Activated CD4-positive, alpha-beta T cell treated with anti-CD3 and anti-CD28 coated beads for 36 hours (primary cell): ENCODE data around the gene INSIG1. TPM values are rescaled to one million over a fixed set of nuclear protein-coding genes. Genes with fewer than 3 reads are reported as not detected.

Source experiments
- ATAC-seq: fragments of 200-7000 bp; cut with Tn5 transposase; one replicate; pipeline ENCODE4 v1.10.0; 2021; ENCODE audit warnings: mild to moderate bottlenecking, moderate library complexity
- CTCF ChIA-PET: fragments of 350-600 bp; sonication (Branson Sonifier 250); formaldehyde crosslinking; loops from one replicate; lab custom pipeline; 2021; ENCODE audit warnings: antibody characterized with exemption; lab: Charles Lee
- POLR2A ChIA-PET: fragments of 350-600 bp; sonication (Branson Sonifier 250); formaldehyde crosslinking; loops from one replicate; lab custom pipeline; 2021; ENCODE audit warnings: antibody characterized with exemption, inconsistent platforms; lab: Charles Lee
- DNase-seq: peaks from one replicate; pipeline ENCODE4 v3.0.0-alpha.2; 2020
- H3K27ac Mint-ChIP-seq: one replicate; pipeline ENCODE4 v1.8.0; 2021; ENCODE audit warnings: mixed read lengths
- H3K27me3 Mint-ChIP-seq: one replicate; pipeline ENCODE4 v1.8.0; 2021; ENCODE audit warnings: mixed read lengths
- H3K36me3 Mint-ChIP-seq: one replicate; pipeline ENCODE4 v1.8.0; 2021; ENCODE audit warnings: low read depth, mixed read lengths
- H3K4me1 Mint-ChIP-seq: one replicate; pipeline ENCODE4 v1.8.0; 2021; ENCODE audit warnings: mixed read lengths
- H3K4me3 Mint-ChIP-seq: one replicate; pipeline ENCODE4 v1.8.0; 2021; ENCODE audit warnings: mild to moderate bottlenecking, moderate library complexity, mixed read lengths
- H3K9me3 Mint-ChIP-seq: one replicate; pipeline ENCODE4 v1.8.0; 2021; ENCODE audit warnings: low read depth, mixed read lengths
- intact Hi-C, 2 experiments: fragments of 100-400 bp; cut with DNase I in 1 of 2; cut with micrococcal nuclease in 1 of 2; formaldehyde crosslinking; loops; one replicate each; pipeline versions ENCODE4 v1.14.2 to v1.15.1; 2022 to 2024; cut with DNase I, micrococcal nuclease
- total RNA-seq, 2 experiments: library from RNA; stranded (reverse); gene quantifications; one replicate each; pipeline ENCODE4 v1.2.3, GENCODE V29; 2021

Gene INSIG1
- total RNA-seq, 2 experiments from 2014 or later, result 100 to 110 TPM

DNA sequence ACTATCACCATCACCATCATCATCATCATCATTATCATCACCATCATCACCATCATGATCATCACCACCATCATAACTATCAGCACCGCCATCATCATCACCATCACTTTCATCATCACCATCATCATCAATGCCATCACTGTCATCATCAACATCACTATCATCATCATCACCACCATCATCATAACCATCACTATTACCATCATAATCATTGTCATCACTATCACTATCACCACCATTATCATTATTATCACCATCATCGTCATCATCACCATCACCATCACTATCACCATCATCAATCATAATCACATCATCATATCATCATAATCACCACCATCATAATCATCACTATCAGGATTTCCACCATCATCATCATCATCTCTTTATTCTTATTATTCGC, 20.6 kb downstream of the INSIG1 start:
- POLR2A ChIA-PET, result no interaction called here

DNA sequence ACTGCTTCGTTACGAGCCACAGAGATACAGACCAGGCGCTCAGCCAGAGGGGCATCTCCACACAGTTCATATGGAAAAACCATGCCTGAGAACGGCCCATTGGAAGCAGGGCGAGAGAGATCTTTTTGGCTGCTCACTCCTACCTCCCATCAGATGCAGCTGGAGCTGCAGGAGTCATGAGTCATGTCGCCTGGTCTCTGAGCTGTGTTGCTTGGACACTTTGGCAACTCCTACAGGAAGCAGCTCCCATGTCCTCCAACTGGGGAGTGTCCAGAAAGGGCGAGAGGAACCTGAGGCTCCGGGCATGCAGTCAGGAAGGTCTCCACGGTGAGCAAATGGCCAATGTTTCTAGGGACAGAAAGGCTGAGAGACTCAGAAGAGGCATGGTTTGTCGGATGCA, 24.9 kb downstream of the INSIG1 start:
- Mint-ChIP-seq H3K9me3 (peaks cover 8% of the 10 kb centered on the region), H3K4me3 (no peak overlapping the region), H3K4me1 (no peaks in the 10 kb centered on the region), H3K27ac (no peak overlapping the region), H3K27me3 (peaks cover 2% of the 10 kb centered on the region), H3K36me3 (no peaks in the 10 kb centered on the region)
- POLR2A ChIA-PET, result no interaction called here
- DNase-seq, result no peak
- intact Hi-C loops, result no loop called here
- CTCF ChIA-PET, result no interaction called here
- ATAC-seq, result no peak

More for the DNA sequence above, 20.6 kb downstream of the INSIG1 start:
- intact Hi-C loops, result no loop called here
- no peaks in the 10 kb centered on the region for H3K4me1 Mint-ChIP-seq
- H3K27me3 Mint-ChIP-seq, result no peaks in the 10 kb centered on the region
- no peak overlapping the region for H3K27ac Mint-ChIP-seq
- DNase-seq, result no peak
- H3K4me3 Mint-ChIP-seq, result no peak overlapping the region
- ATAC-seq, result no peak
- CTCF ChIA-PET, result interaction anchor here (0.6 kb wide), 1 partner anchor 216 kb away, joined by 3 read pairs; no protein-coding TSS in a partner anchor
- H3K9me3 Mint-ChIP-seq, result peaks cover 1% of the 10 kb centered on the region
- no peaks in the 10 kb centered on the region for H3K36me3 Mint-ChIP-seq

DNA sequence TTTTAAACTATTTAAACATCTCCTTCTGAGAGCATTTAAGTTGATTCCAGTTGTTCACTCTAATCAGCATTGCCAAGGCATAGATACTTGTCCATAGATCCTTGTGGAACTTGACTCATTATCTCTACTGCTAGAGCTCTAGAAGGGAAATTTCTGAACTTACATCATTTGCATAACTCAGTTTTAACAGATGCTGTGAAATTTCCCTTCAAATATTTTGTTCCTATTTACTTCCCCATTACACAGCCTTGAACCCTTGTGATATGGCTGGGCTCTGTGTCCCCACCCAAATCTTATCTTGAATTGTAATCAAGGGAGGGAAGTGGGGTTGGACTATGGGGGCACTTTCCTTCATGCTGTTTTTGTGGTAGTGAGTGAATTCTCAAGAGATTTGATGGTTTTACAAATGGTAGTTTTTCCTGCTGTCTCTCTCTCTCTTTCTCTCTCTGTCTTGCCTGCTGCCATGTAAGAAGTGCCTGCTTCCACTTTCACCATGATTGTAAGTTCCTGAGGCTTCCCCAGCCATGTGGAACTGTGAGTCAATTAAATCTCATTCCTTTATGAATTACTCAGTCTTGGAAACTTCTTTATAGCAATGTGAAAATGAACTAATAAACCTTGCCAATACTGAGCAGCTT, 25.4 kb downstream of the INSIG1 start:
- Mint-ChIP-seq H3K9me3 (peaks cover 8% of the 10 kb centered on the region), H3K36me3 (no peaks in the 10 kb centered on the region), H3K27ac (no peak overlapping the region), H3K4me3 (no peak overlapping the region), H3K27me3 (peaks cover 2% of the 10 kb centered on the region), H3K4me1 (no peaks in the 10 kb centered on the region)
- ChIA-PET POLR2A (no interaction called here), CTCF (no interaction called here)
- ATAC-seq (no peak), DNase-seq (no peak)
- intact Hi-C loops, result no loop called here

DNA sequence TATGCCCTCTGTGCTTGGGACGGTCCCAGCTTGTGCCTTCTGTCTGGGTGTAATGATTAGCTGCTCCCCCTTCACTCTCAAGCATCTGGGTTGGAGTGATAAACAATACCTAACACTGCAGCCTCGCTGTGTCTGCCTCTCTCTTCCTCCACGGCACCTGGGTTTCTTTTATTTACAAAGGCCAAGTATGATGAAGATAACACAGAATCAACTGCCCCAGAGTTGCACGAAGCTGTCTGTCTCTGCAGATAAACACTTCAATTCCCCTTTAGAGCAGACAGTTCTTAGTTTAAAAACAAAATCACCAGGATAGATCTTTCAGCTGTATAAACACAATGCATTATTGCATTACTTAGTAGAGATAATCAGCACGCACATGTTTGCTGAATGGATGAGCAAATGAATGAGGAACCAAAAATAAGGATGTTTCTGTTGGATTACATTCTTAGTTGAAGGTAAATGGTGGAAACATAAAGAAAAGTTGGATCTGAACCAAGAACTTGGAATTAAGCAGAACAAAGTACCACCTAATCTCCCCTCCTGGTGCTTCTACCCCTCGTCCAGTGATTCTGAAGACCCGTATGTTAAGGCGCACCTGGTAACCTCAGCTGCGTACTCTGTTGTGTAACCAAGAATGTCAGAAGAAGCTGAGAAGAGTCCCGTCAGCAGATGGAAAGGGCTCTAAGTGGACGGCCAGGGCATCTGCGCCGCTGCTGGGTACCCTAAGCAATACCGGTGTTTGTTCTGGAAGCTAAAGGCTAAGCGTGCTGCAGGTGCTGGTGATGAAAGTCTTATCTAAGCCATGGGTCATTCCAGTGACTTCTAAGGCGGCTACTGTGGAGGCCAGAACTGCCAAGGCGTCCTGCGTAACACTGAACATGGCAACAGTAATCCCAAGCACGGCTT, 26.6 kb downstream of the INSIG1 start:
- no peak overlapping the region for H3K27ac Mint-ChIP-seq
- H3K9me3 Mint-ChIP-seq, result peaks cover 8% of the 10 kb centered on the region
- ATAC-seq (no peak), DNase-seq (no peak)
- H3K36me3 Mint-ChIP-seq, result no peaks in the 10 kb centered on the region
- intact Hi-C loops, result no loop called here
- peaks cover 2% of the 10 kb centered on the region for H3K27me3 Mint-ChIP-seq
- H3K4me1 Mint-ChIP-seq, result no peaks in the 10 kb centered on the region
- POLR2A ChIA-PET, result no interaction called here
- no peak overlapping the region for H3K4me3 Mint-ChIP-seq
- CTCF ChIA-PET, result interaction anchor here (0.7 kb wide), 1 partner anchor 396 kb away, joined by 3 read pairs; no protein-coding TSS in a partner anchor

DNA sequence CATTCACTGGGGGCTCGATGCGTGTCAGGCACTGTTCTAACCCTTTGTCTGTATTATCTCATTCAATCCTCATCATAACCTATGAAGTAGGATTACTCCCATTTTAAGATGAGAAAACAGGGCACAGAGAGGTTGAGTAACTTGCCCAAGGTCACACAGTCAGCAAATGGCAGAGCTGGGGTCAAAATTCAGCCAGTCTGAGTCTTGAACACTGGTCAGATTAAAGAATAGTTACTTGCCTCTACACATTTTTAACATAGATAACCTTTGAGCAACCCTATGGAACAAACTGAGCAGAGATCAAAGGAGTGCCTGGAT, 27.2 kb downstream of the INSIG1 start:
- ChIA-PET CTCF (no interaction called here), POLR2A (no interaction called here)
- H3K36me3 Mint-ChIP-seq, result no peaks in the 10 kb centered on the region
- intact Hi-C loops, result no loop called here
- DNase-seq, result no peak
- H3K27ac Mint-ChIP-seq, result no peak overlapping the region
- ATAC-seq, result no peak
- no peaks in the 10 kb centered on the region for H3K4me1 Mint-ChIP-seq
- H3K4me3 Mint-ChIP-seq, result no peak overlapping the region
- H3K27me3 Mint-ChIP-seq, result peaks cover 2% of the 10 kb centered on the region
- peaks cover 8% of the 10 kb centered on the region for H3K9me3 Mint-ChIP-seq

DNA sequence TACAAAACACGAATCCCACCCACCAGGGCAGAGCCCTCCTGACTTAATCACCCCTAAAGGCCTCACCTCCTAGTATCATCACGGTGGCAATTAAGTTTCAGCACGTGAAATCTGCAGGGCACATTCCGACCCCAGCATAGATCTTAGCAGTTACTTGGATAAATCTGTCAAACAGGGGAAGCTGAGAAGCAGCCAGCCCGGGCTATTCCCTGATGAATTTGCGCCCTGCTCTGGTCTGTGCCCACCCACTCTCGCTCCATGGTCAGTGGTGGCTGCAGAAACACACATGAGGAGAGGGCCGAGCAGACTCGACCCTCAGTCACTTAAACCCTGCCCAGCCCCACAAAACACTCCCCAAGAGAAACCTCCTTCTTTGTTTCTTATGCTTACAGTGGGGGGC, 28.7 kb downstream of the INSIG1 start:
- ATAC-seq (no peak), DNase-seq (no peak)
- ChIA-PET POLR2A (no interaction called here), CTCF (interaction anchor here (0.6 kb wide), 1 partner anchor 151 kb away, joined by 3 read pairs; no protein-coding TSS in a partner anchor)
- no peak overlapping the region for H3K4me3 Mint-ChIP-seq
- intact Hi-C loops, result no loop called here
- H3K27me3 Mint-ChIP-seq, result peaks cover 2% of the 10 kb centered on the region
- H3K36me3 Mint-ChIP-seq, result no peaks in the 10 kb centered on the region
- H3K9me3 Mint-ChIP-seq, result peaks cover 8% of the 10 kb centered on the region
- H3K4me1 Mint-ChIP-seq, result no peaks in the 10 kb centered on the region
- H3K27ac Mint-ChIP-seq, result no peak overlapping the region

DNA sequence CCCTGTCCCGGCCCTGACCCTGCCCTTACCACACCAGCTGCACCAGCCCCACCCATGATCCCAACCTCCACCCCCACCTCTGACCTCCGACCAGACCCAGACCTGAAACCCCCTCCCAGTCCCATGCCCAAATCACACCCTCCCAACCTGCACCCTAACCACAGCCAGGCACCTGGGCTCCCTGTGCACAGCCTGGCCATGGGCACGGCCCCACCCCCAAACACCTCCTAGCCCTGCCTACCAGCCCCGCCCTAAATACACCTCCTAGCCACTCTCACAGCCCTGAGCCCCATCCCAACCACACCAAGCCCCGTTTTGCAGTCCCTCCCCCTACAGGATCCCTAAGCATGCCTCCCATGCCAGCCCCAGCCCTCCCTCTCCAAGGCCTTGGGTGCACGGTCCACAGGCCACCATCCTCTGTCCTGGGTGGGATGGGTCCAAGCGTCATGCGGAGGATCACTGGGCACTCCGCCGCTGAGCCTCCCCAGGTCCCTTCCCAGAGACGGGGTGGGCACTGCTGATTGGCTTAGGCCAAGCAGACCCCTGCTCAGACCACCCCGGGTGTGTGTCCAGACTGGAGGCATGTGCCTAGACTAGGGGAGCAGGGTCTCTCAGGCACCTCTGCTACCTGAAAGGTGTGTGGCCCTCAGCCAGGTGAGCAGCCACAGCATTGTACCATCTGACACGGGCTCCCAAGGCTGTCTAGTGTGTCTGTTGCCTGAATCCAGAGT, 30.1 kb downstream of the INSIG1 start:
- ATAC-seq (no peak), DNase-seq (no peak)
- Mint-ChIP-seq H3K4me3 (no peak overlapping the region), H3K27ac (no peak overlapping the region), H3K4me1 (no peaks in the 10 kb centered on the region), H3K27me3 (peaks cover 2% of the 10 kb centered on the region), H3K9me3 (peaks cover 8% of the 10 kb centered on the region), H3K36me3 (no peaks in the 10 kb centered on the region)
- intact Hi-C loops, result no loop called here
- ChIA-PET POLR2A (no interaction called here), CTCF (no interaction called here)

DNA sequence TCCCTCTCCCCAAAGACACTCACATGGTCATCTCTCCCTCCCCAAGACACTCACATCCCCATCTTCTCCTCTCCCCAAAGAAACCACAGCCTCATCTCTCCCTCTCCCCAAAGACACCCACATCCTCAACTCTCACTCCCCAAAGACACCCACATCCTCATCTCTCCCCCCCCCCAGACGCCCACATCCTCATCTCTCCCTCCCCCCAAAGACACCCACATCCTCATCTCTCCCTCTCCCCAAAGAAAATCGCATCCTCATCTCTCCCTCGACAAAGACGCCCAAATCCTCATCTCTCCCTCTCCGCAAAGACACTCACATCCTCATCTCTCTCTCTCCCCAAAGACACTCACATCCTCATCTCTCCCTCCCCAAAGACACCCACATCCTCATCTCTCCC, 31.5 kb downstream of the INSIG1 start:
- Mint-ChIP-seq H3K27ac (no peak overlapping the region), H3K27me3 (peaks cover 2% of the 10 kb centered on the region)
- no peak for ATAC-seq

DNA sequence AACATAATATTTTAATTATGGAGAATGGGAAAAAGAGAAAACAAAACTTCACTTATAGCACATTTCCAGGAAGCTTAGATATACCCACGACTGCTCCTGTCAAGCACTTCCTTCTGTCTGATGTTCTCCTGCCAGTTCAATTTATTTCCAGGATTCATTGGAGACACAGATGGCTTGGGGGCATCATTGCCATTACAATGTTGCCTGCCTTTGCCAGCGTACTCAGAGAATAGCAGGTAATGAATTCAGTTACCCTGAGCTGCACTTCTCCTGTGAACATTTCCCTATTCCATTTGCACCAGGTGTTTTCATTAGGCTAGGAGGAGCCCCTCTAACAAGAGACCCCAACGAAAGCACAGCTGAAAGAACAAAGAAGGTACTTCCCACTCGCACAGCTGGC, 33.7 kb downstream of the INSIG1 start:
- ChIA-PET CTCF (interaction anchor here (1.7 kb wide), 1 partner anchor 14 kb away, joined by 6 read pairs; no protein-coding TSS in a partner anchor), POLR2A (no interaction called here)
- intact Hi-C loops, result no loop called here
- H3K27me3 Mint-ChIP-seq, result no peaks in the 10 kb centered on the region
- no peak for DNase-seq
- no peaks in the 10 kb centered on the region for H3K4me1 Mint-ChIP-seq
- no peaks in the 10 kb centered on the region for H3K36me3 Mint-ChIP-seq
- no peak for ATAC-seq
- H3K4me3 Mint-ChIP-seq, result no peak overlapping the region
- no peak overlapping the region for H3K27ac Mint-ChIP-seq
- no peaks in the 10 kb centered on the region for H3K9me3 Mint-ChIP-seq

More for the DNA sequence above, 31.5 kb downstream of the INSIG1 start:
- DNase-seq, result no peak
- Mint-ChIP-seq H3K4me3 (no peak overlapping the region), H3K9me3 (no peaks in the 10 kb centered on the region), H3K4me1 (no peaks in the 10 kb centered on the region), H3K36me3 (no peaks in the 10 kb centered on the region)
- CTCF ChIA-PET, result no interaction called here
- POLR2A ChIA-PET, result no interaction called here
- intact Hi-C loops, result no loop called here

DNA sequence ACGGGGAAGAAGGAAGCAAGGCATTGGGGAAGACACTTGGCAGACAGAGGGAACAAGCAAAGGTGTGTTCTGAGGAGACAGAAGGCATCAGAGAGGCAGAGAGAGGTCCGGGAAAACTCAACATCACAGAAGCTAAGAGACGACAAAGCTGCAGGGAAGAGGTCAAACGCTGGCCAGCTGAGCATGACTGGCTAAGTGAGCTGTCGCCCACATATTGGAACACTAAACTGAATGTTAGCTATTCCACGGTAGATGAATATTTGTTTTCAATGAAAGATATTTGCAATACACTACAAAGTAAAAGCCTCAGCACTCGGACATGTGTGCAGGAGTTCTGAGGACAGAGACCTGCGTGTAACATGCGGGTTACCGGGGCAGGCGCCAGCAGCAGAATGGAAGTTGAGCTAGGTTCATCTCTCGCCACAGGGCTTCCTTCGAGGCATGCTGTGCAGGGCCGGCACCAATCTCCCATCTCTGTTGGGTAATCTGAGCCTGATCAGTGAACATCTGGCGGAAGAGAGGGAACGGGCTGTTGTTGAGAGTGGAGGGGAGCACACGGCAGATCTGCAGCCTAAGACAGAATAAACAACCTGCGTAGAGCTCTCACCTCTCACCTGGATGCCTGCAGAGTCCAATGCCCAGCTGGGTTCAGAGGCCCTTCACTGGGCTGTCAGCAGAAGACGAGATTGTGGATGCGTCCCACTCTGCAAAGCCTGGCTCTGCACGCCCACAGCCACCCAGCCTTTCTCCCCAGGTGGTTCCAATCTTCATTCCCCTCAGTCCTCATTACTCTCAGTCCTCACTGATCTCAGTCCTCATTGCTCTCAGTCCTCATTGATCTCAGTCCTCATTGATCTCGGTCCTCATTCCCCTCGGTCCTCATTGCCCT, 35.9 kb downstream of the INSIG1 start:
- ATAC-seq (no peak), DNase-seq (no peak)
- intact Hi-C loops, result no loop called here
- POLR2A ChIA-PET, result no interaction called here
- no peaks in the 10 kb centered on the region for H3K36me3 Mint-ChIP-seq
- no peak overlapping the region for H3K4me3 Mint-ChIP-seq
- H3K9me3 Mint-ChIP-seq, result no peaks in the 10 kb centered on the region
- CTCF ChIA-PET, result interaction anchor here (0.7 to 1.5 kb wide), 2 partner anchors 11 to 12 kb away, joined by 3 to 5 read pairs; no protein-coding TSS in a partner anchor
- H3K27me3 Mint-ChIP-seq, result no peaks in the 10 kb centered on the region
- H3K4me1 Mint-ChIP-seq, result no peaks in the 10 kb centered on the region
- H3K27ac Mint-ChIP-seq, result no peak overlapping the region
